H9 (cell line): ENCODE data around the gene NR0B2. TPM values are rescaled to one million over a fixed set of nuclear protein-coding genes. Genes with fewer than 3 reads are reported as not detected.

ENCODE experiments used
- DNase-seq: peaks from one replicate; pipeline ENCODE4 v3.0.0-alpha.2; 2017
- H2AFZ ChIP-seq: one replicate; pipeline ENCODE4 v1.6.1; 2013; ENCODE audit warnings: mild to moderate bottlenecking, low read length, control low read depth, moderate library complexity
- H2AK5ac ChIP-seq: 2 replicates; pipeline ENCODE4 v1.6.1; 2013; ENCODE audit warnings: low read length, control low read depth, mixed read lengths; ENCODE audit not compliant: insufficient read length
- H2BK120ac ChIP-seq: one replicate; pipeline ENCODE4 v1.6.1; 2013; ENCODE audit warnings: low read depth, mild to moderate bottlenecking, low read length, control low read depth, inconsistent platforms; ENCODE audit not compliant: poor library complexity, severe bottlenecking
- H2BK12ac ChIP-seq: 2 replicates; pipeline ENCODE4 v1.6.1; 2013; ENCODE audit warnings: low read length, control low read depth, mixed read lengths, low read depth; ENCODE audit not compliant: insufficient read length
- H2BK15ac ChIP-seq: 2 replicates; pipeline ENCODE4 v1.6.1; 2013; ENCODE audit warnings: low read depth, low read length, control low read depth
- H2BK20ac ChIP-seq: one replicate; pipeline ENCODE4 v1.6.1; 2013; ENCODE audit warnings: low read depth, mild to moderate bottlenecking, low read length, control low read depth, inconsistent platforms; ENCODE audit not compliant: poor library complexity, severe bottlenecking
- H2BK5ac ChIP-seq: 2 replicates; pipeline ENCODE4 v1.6.1; 2013; ENCODE audit warnings: low read length, control low read depth, mixed read lengths; ENCODE audit not compliant: insufficient read length
- H3K14ac ChIP-seq: 2 replicates; pipeline ENCODE4 v1.6.1; 2013; ENCODE audit warnings: low read length, control low read depth; ENCODE audit not compliant: insufficient read depth
- H3K18ac ChIP-seq: 2 replicates; pipeline ENCODE4 v1.6.1; 2013; ENCODE audit warnings: low read depth, mild to moderate bottlenecking, mixed read lengths, low read length, control low read depth; ENCODE audit not compliant: insufficient read length
- H3K23ac ChIP-seq: 2 replicates; pipeline ENCODE4 v1.6.1; 2013; ENCODE audit warnings: low read length, control low read depth, mixed read lengths, low read depth; ENCODE audit not compliant: insufficient read length
- H3K23me2 ChIP-seq: 2 replicates; pipeline ENCODE4 v1.6.1; 2013; ENCODE audit warnings: low read depth, mild to moderate bottlenecking, mixed read lengths, low read length, control low read depth; ENCODE audit not compliant: insufficient read length, poor library complexity, severe bottlenecking
- H3K27ac ChIP-seq: 2 replicates; pipeline ENCODE4 v1.5.1; 2013; ENCODE audit warnings: low read length, control low read depth, mixed read lengths, low read depth; ENCODE audit not compliant: insufficient read length
- H3K27me3 ChIP-seq: 2 replicates; pipeline ENCODE4 v1.6.1; 2013; ENCODE audit warnings: low read length, control low read depth, inconsistent platforms; ENCODE audit not compliant: insufficient read depth
- H3K4ac ChIP-seq: 2 replicates; pipeline ENCODE4 v1.6.1; 2013; ENCODE audit warnings: low read depth, mild to moderate bottlenecking, control low read depth, inconsistent platforms, low read length, moderate library complexity
- H3K4me1 ChIP-seq: 2 replicates; pipeline ENCODE4 v1.6.1; 2013; ENCODE audit warnings: low read length, control low read depth, inconsistent platforms; ENCODE audit not compliant: insufficient read depth
- H3K4me2 ChIP-seq: 2 replicates; pipeline ENCODE4 v1.6.1; 2013; ENCODE audit warnings: low read length, control low read depth, mixed read lengths; ENCODE audit not compliant: insufficient read length, insufficient read depth
- H3K56ac ChIP-seq: 2 replicates; pipeline ENCODE4 v1.6.1; 2013; ENCODE audit warnings: low read depth, mild to moderate bottlenecking, mixed read lengths, low read length, control low read depth; ENCODE audit not compliant: insufficient read length
- H3K79me1 ChIP-seq: 2 replicates; pipeline ENCODE4 v1.6.1; 2013; ENCODE audit warnings: low read depth, mild to moderate bottlenecking, moderate library complexity, low read length, control low read depth, inconsistent platforms; ENCODE audit not compliant: insufficient read depth, poor library complexity, severe bottlenecking
- H3K79me2 ChIP-seq: 2 replicates; pipeline ENCODE4 v1.6.1; 2013; ENCODE audit warnings: low read length, control low read depth, inconsistent platforms; ENCODE audit not compliant: insufficient read depth
- H3K9ac ChIP-seq: 2 replicates; pipeline ENCODE4 v1.6.1; 2013; ENCODE audit warnings: low read length, control low read depth, mixed read lengths; ENCODE audit not compliant: insufficient read length; ENCODE audit errors: extremely low read depth
- H3K9me3 ChIP-seq: one replicate; pipeline ENCODE4 v1.6.1; 2013; ENCODE audit warnings: low read depth, low read length, inconsistent platforms; ENCODE audit not compliant: control insufficient read depth
- H3T11ph ChIP-seq: one replicate; pipeline ENCODE4 v1.6.1; 2013; ENCODE audit warnings: mild to moderate bottlenecking, low read length, control low read depth, inconsistent platforms
- H4K20me1 ChIP-seq: one replicate; pipeline ENCODE4 v1.6.1; 2013; ENCODE audit not compliant: control insufficient read depth, insufficient read length, insufficient read depth
- H4K5ac ChIP-seq: 2 replicates; pipeline ENCODE4 v1.6.1; 2013; ENCODE audit warnings: low read depth, mild to moderate bottlenecking, mixed read lengths, low read length, control low read depth; ENCODE audit not compliant: insufficient read length
- H4K8ac ChIP-seq: replicated peaks from 2 replicates; pipeline ENCODE4 v1.6.1; 2013; ENCODE audit warnings: low read length, control low read depth, mixed read lengths, low read depth; ENCODE audit not compliant: insufficient read length
- H4K91ac ChIP-seq: 2 replicates; pipeline ENCODE4 v1.6.1; 2013; ENCODE audit warnings: low read depth, mild to moderate bottlenecking, moderate library complexity, mixed read lengths, low read length, control low read depth; ENCODE audit not compliant: insufficient read length
- H3K27ac Mint-ChIP-seq, 3 experiments: 2 replicates in 2 of 3; 3 replicates in 1 of 3; pipeline ENCODE4 v1.8.0; 2020 to 2021; ENCODE audit warnings: mixed read lengths in 3 of 3, mild to moderate bottlenecking in 1 of 3, moderate library complexity in 1 of 3
- H3K27me3 Mint-ChIP-seq: 2 replicates; pipeline ENCODE4 v1.8.0; 2021; ENCODE audit warnings: low read depth, mild to moderate bottlenecking, moderate library complexity, mixed read lengths
- H3K36me3 Mint-ChIP-seq, 3 experiments: 2 replicates in 2 of 3; 3 replicates in 1 of 3; pipeline ENCODE4 v1.8.0; 2020 to 2021; ENCODE audit warnings: low read depth in 3 of 3, mixed read lengths in 3 of 3; ENCODE audit not compliant: insufficient read depth in 1 of 3
- H3K4me1 Mint-ChIP-seq, 2 experiments: 2 replicates each; pipeline ENCODE4 v1.8.0; 2020; ENCODE audit warnings: mixed read lengths in 2 of 2
- H3K4me3 Mint-ChIP-seq, 2 experiments: 2 replicates in 1 of 2; 3 replicates in 1 of 2; pipeline ENCODE4 v1.8.0; 2020 to 2021; ENCODE audit warnings: mild to moderate bottlenecking in 2 of 2, mixed read lengths in 2 of 2, moderate library complexity in 1 of 2
- H3K9me3 Mint-ChIP-seq, 2 experiments: 2 replicates in 1 of 2; 3 replicates in 1 of 2; pipeline ENCODE4 v1.8.0; 2020; ENCODE audit warnings: mild to moderate bottlenecking in 2 of 2, mixed read lengths in 2 of 2, moderate library complexity in 1 of 2
- WGBS: extraction: QIAGEN DNeasy Blood & Tissue Kit; methylation state at CpG from one replicate; pipeline ENCODE4 v1.1.7; 2013; ENCODE audit warnings: missing lambda C conversion rate, low lambda C conversion rate, mixed read lengths; ENCODE audit not compliant: insufficient read length; ENCODE audit errors: extremely low coverage; 5-methylcytosine and 5-hydroxymethylcytosine counted together
- total RNA-seq: library from RNA; stranded (reverse); gene quantifications from 2 replicates; pipeline ENCODE4 v1.2.1, GENCODE V29; 2021
- TF ChIP-seq, protein P1 (sequence below): fragments of 200-600 bp; sonication (generic); conservative IDR thresholded peaks from 3 replicates; pipeline ENCODE4 v1.8.0; 2021; ENCODE audit warnings: antibody characterized with exemption, mild to moderate bottlenecking

The NR0B2 gene
- total RNA-seq, 1 experiment from 2014 or later: not detected

DNA sequence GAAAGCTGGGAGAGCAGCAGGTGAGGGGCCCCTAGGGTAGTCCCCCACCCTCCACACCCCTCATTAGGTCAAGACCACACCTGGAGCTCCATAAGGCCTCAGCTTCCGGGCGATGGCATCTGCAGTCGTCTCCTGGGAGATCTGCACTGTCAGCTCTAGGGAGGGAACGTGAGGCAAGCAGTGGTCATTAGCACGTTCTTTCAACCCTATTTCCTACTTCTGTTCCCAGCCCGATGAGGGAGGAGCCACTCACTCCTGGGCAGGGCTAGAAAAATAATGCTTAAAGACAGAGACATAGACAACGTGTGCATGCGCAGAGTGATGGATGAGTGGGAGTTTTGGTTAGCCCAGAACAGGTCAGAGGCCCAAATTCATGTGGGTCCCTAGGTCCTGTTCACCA, 36.8 kb upstream of the NR0B2 start:
- no peaks in the 10 kb centered on the region for H3K9me3 ChIP-seq
- H2BK120ac ChIP-seq: no peak overlapping the region
- WGBS: no CpG with 5 or more reads among the region's 8 CpGs
- no peak for DNase-seq
- H3T11ph ChIP-seq: no peak overlapping the region
- H4K91ac ChIP-seq: no peak overlapping the region
- no peak overlapping the region for H3K23ac ChIP-seq
- H2AFZ ChIP-seq: no peak overlapping the region
- H3K4me1 Mint-ChIP-seq: no peaks in the 10 kb centered on the region
- no peak overlapping the region for H3K4me3 Mint-ChIP-seq
- H3K79me2 ChIP-seq: no peaks in the 10 kb centered on the region
- peaks cover 17 to 53% (median 53%) of the 10 kb centered on the region in 3 experiments; a peak in 6 of 7 replicates for H3K36me3 Mint-ChIP-seq
- H3K27ac Mint-ChIP-seq: no peak overlapping the region; a peak in 2 of 7 replicates
- TF ChIP-seq, protein P1, sequence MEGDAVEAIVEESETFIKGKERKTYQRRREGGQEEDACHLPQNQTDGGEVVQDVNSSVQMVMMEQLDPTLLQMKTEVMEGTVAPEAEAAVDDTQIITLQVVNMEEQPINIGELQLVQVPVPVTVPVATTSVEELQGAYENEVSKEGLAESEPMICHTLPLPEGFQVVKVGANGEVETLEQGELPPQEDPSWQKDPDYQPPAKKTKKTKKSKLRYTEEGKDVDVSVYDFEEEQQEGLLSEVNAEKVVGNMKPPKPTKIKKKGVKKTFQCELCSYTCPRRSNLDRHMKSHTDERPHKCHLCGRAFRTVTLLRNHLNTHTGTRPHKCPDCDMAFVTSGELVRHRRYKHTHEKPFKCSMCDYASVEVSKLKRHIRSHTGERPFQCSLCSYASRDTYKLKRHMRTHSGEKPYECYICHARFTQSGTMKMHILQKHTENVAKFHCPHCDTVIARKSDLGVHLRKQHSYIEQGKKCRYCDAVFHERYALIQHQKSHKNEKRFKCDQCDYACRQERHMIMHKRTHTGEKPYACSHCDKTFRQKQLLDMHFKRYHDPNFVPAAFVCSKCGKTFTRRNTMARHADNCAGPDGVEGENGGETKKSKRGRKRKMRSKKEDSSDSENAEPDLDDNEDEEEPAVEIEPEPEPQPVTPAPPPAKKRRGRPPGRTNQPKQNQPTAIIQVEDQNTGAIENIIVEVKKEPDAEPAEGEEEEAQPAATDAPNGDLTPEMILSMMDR: no peak
- no peak overlapping the region for H2BK15ac ChIP-seq
- H3K27me3 Mint-ChIP-seq: no peaks in the 10 kb centered on the region
- H2AK5ac ChIP-seq: no peak overlapping the region
- no peak overlapping the region for H3K4ac ChIP-seq
- H2BK5ac ChIP-seq: no peak overlapping the region
- H3K56ac ChIP-seq: no peak overlapping the region
- no peaks in the 10 kb centered on the region for H3K9me3 Mint-ChIP-seq
- no peaks in the 10 kb centered on the region for H3K4me1 ChIP-seq
- H3K14ac ChIP-seq: no peak overlapping the region
- H4K8ac ChIP-seq: no peak overlapping the region
- no peaks in the 10 kb centered on the region for H3K79me1 ChIP-seq
- no peak overlapping the region for H3K18ac ChIP-seq
- H3K27me3 ChIP-seq: no peaks in the 10 kb centered on the region
- no peak overlapping the region for H4K5ac ChIP-seq
- no peak overlapping the region for H3K4me2 ChIP-seq
- H2BK12ac ChIP-seq: no peak overlapping the region
- no peaks in the 10 kb centered on the region for H3K23me2 ChIP-seq
- H3K27ac ChIP-seq: no peak overlapping the region
- no peaks in the 10 kb centered on the region for H4K20me1 ChIP-seq
- no peak overlapping the region for H2BK20ac ChIP-seq
- H3K9ac ChIP-seq: no peak overlapping the region
